ENCODE measurements around the gene GRIK3.

- TF ChIP-seq, protein P1, sequence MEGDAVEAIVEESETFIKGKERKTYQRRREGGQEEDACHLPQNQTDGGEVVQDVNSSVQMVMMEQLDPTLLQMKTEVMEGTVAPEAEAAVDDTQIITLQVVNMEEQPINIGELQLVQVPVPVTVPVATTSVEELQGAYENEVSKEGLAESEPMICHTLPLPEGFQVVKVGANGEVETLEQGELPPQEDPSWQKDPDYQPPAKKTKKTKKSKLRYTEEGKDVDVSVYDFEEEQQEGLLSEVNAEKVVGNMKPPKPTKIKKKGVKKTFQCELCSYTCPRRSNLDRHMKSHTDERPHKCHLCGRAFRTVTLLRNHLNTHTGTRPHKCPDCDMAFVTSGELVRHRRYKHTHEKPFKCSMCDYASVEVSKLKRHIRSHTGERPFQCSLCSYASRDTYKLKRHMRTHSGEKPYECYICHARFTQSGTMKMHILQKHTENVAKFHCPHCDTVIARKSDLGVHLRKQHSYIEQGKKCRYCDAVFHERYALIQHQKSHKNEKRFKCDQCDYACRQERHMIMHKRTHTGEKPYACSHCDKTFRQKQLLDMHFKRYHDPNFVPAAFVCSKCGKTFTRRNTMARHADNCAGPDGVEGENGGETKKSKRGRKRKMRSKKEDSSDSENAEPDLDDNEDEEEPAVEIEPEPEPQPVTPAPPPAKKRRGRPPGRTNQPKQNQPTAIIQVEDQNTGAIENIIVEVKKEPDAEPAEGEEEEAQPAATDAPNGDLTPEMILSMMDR (IDR thresholded peaks at IDR 0.05) = no peak
- TF ChIP-seq POLR2A (IDR thresholded peaks at IDR 0.05) = no peak
These were observed 69.5 kb downstream of the GRIK3 start for GRCh38 chr1:36964830-36965229.
